Gastroesophageal sphincter (tissue), 3 donors: ENCODE results near the gene FAM219B.

Experiments
- EP300 ChIP-seq: sonication (generic); formaldehyde crosslinking; IDR thresholded peaks from one replicate; pipeline ENCODE4 v1.6.1; 2017; ENCODE audit warnings: antibody characterized with exemption, mild to moderate bottlenecking
- POLR2A ChIP-seq, 2 donors: fragments of 450-650 bp; IDR thresholded peaks; one replicate each; pipeline ENCODE4 v1.6.1; 2017; ENCODE audit warnings: antibody characterized with exemption in 2 of 2, mild to moderate bottlenecking in 2 of 2, moderate library complexity in 1 of 2
- POLR2AphosphoS5 ChIP-seq: sonication (generic); formaldehyde crosslinking; IDR thresholded peaks from one replicate; pipeline ENCODE4 v1.6.1; 2017; ENCODE audit warnings: antibody characterized with exemption
- TF ChIP-seq, protein P1 (sequence below), 4 experiments: fragments of 200-600 bp in 2 of 4; fragments of 450-650 bp in 2 of 4; sonication (generic) in 1 of 4; IDR thresholded peaks; one replicate each; pipeline ENCODE4 v1.5.1; 2017 to 2019; ENCODE audit warnings: antibody characterized with exemption in 4 of 4, mild to moderate bottlenecking in 2 of 4, moderate library complexity in 2 of 4

DNA sequence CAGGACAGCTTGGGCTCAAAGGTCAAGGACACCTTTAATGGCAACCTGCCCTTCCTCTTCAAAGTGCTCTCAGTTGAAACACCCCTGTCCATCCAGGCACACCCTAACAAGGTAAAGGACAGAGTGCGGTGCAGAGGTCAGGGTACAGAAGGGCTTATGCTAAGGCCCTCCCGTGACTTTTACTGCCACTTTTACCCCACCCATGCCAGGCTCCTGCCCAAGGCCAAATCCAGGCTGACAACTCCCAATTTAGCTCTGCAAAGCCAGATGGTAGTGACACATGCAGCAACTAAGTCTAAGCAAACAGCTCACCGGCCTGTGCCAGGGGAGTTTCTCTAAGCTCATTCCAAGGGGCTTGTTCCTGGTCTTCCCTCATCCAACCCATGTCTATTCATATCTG, 15.2 kb downstream of the FAM219B start:
- TF ChIP-seq, protein P1, sequence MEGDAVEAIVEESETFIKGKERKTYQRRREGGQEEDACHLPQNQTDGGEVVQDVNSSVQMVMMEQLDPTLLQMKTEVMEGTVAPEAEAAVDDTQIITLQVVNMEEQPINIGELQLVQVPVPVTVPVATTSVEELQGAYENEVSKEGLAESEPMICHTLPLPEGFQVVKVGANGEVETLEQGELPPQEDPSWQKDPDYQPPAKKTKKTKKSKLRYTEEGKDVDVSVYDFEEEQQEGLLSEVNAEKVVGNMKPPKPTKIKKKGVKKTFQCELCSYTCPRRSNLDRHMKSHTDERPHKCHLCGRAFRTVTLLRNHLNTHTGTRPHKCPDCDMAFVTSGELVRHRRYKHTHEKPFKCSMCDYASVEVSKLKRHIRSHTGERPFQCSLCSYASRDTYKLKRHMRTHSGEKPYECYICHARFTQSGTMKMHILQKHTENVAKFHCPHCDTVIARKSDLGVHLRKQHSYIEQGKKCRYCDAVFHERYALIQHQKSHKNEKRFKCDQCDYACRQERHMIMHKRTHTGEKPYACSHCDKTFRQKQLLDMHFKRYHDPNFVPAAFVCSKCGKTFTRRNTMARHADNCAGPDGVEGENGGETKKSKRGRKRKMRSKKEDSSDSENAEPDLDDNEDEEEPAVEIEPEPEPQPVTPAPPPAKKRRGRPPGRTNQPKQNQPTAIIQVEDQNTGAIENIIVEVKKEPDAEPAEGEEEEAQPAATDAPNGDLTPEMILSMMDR (IDR thresholded peaks at IDR 0.05), result no peak
- no peak for TF ChIP-seq POLR2AphosphoS5
- TF ChIP-seq POLR2A (IDR thresholded peaks at IDR 0.05), result no peak
- TF ChIP-seq EP300, result no peak
